Right lobe of liver (tissue), 4 donors: ENCODE data around the gene COPB2.

Experiments used
- CTCF ChIP-seq, 4 donors: fragments of 200-600 bp in 3 of 4; fragments of 450-650 bp in 1 of 4; IDR thresholded peaks; one replicate each; pipeline versions ENCODE4 v1.5.1 to v1.8.0; 2016 to 2022; ENCODE audit warnings: antibody characterized with exemption in 4 of 4, mild to moderate bottlenecking in 2 of 4
- POLR2A ChIP-seq: fragments of 450-650 bp; IDR thresholded peaks from one replicate; pipeline ENCODE4 v1.6.1; 2017; ENCODE audit warnings: antibody characterized with exemption, mild to moderate bottlenecking
- donor health status: DM: no; HTN: no; CAD: no.
- donor health status: DM: no; HTN: no; CAD: no.
- donor health status: DM: no; HTN: yes; CAD: no.

DNA sequence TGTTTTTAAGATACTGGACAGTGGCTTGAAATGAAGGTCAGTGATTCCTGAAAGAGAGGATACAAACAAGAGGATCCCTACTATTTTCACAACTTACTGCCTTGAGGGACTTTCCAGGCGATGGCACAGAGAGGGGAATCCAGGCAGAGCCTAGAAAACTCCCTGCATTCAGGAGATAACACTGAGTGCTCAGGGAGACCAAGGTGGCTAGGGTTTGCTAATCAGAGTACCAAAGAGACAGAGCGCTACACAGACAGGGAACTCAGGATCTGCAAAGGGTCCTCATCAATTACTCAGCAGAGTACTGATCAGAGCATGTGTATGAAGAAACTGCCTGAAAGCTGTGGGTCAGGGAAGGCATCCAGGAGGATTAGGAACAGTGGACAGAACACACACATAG lies 57.4 kb downstream of the COPB2 start:
- TF ChIP-seq CTCF (IDR thresholded peaks at IDR 0.05) (no peak), POLR2A (no peak)
